HG02938 (cell line): ENCODE results near the gene DOK5.
"Not testable (repeated sequence)": the region's sequence is repeated elsewhere in the genome, so short reads cannot be mapped to it uniquely, and the experiment has no call there.

Source experiments
- ATAC-seq: cut with Tn5 transposase; IDR thresholded peaks from one replicate; pipeline ENCODE4 v1.9.1; 2021; ENCODE audit warnings: mild to moderate bottlenecking, moderate library complexity; ENCODE audit not compliant: unreplicated experiment

DOK5 gene

DNA sequence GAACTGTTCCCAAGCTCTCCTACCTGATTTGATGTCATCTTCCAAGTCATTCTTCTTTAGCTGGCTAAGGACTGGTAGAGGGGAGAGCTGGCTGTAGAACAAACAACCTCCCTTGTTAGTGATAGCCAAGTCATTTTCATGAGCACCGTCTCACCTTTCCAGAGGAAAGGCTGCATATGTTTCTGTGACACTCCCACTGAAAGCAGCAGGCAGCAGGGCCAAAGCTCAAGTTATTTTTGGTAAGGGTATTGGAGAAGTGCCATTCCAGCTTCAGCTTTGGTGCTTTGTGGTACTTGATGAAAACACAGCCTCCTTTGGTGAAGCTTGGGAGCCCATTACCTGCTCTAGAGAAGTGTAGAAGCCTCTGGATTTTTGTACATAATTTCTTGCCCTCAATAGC is 5.4 kb upstream of the DOK5 start:
- ATAC-seq: no peak

DNA sequence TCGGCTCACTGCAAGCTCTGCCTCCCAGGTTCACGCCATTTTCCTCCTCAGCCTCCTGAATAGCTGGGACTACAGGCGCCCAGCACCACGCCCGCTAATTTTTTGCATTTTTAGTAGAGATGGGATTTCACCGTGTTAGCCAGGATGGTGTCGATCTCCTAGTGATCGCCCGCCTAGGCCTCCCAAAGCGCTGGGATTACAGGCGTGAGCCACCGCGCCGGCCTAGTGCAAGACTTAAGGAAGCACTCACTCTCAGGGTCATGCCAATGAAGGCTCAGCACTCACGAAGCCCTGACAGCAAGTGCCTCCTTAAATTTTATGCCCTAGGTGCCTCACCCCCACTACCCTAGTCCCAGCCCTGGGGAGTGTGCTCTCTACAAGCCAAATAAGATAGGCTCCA is 4.7 kb upstream of the DOK5 start:
- no peak for ATAC-seq

DNA sequence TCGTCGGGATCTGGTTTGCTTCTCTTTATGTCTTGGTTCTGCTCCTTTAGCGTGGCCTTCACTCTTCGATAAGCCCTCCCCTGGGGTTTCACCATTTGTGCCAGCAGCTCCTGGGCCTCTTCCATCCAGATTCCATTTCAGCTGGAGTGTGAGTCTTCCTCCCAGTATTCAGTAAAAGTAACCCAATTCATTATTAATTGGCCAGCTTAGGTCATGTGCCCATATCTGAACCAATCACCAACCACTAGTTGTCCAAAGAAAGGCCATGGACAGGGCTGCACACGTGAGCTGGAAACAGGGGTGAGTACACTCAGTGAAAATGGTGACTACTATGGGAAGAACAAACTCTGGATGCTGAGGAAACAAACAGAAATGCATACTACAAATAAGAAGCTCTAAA is 2.8 kb upstream of the DOK5 start:
- ATAC-seq: no peak

- no peak for ATAC-seq
Measured at GRCh38 chr20:54473340-54473739, 2.1 kb upstream of the DOK5 start.

- ATAC-seq: no peak
Measured at GRCh38 chr20:54474046-54474445, 1.3 kb upstream of the DOK5 start.

DNA sequence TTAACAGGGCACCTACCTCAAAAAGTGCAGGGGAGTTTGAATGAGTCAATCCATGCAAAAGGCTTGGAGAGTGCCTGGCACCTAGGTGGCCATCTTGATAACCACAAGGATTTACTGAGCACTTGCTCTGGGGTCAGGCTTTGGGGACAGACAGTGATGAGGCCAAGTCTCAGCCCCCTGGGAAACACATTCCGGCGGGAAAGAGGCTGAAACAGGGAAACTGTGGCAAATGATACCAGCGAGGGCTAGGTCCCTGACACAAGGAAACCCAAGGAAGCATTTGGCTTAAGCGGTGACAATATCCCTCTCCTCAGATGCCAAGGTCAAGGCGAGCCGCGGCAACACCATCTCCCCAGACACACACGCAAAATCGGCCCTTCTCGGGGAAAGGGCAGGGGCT is 527 bp upstream of the DOK5 start:
- ATAC-seq: no peak

GRCh38 chr20:54476169-54477009 is 996 bp downstream of the DOK5 start:
- ATAC-seq: no peak

DNA sequence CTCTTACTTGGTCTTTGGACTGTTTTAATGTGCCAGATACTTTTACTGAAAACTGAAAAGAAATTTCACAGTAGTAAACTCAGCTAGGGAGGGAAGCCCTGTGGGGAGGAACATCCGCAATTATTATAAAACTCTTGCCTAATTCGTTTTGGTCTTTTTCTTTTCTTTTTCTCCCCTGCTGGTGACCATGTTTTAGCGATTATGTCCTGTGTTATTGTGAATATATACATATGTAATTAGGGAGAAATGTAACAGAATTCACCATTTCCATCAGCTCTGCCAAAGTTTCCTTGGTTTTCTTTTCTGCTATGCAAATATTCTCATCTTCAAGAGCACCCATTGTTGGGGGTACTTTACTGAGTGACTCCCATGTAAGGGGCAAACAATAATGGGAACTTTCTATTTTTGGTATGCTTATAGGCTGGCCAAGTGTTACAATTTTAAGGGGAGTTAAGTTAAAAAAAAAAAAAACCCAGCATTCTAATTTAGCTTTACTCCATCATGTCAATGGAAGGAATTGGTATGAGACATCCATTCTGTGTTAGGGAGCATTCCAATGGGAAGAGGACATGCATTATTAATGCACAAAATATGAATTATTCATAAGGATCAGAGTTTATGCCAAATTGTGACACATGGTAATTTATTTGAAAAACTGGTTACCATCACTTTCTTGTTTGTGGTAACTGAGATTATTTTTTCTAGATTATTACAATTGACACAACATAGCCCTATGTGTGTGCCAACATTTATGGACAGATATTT is 2.0 kb downstream of the DOK5 start:
- no peak for ATAC-seq

GRCh38 chr20:54479138-54479906 is 3.9 kb downstream of the DOK5 start:
- ATAC-seq: peak; percentile 73

DNA sequence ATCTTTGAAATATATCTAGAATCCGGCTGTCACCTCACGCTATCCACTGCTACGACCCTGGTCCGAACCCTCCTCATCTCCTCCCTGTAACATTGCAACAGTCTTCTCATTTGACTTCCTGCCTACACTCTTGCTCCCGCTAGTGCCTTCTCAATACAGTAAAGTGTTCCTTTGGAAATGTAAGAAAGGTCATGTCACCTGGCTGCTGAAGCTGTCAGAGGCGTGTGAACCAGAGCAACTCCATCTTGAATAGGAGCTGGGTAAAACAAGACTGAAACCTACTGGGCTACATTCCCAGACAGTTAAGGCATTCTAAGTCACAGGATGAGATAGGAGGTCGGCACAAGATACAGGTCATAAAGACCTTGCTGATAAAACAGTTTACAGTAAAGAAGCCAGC is 4.5 kb downstream of the DOK5 start:
- not testable (repeated sequence) for ATAC-seq

DNA sequence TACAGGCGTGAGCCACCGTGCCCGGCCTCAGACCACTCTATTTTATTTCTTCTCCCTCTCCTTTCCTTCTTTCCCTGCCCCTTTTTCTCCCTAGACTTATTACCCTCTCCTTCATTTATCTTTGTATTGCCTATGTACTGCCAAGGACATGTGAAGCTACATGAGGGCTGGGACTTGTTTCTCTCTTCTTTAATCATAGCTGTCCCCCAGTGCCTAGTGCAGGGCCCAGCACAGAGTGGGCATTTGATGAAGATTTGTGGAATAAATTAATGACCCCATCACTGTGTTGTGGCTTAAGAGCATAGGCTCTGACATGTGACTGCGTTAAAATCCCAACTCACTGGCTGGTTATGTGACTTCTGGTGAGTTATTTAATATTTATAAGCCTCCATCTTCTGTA is 6.0 kb downstream of the DOK5 start:
- ATAC-seq: no peak

- ATAC-seq: no peak
Measured at GRCh38 chr20:54485631-54486030, 10.2 kb downstream of the DOK5 start.

- no peak for ATAC-seq
Measured at GRCh38 chr20:54486585-54486984, 11.2 kb downstream of the DOK5 start.

DNA sequence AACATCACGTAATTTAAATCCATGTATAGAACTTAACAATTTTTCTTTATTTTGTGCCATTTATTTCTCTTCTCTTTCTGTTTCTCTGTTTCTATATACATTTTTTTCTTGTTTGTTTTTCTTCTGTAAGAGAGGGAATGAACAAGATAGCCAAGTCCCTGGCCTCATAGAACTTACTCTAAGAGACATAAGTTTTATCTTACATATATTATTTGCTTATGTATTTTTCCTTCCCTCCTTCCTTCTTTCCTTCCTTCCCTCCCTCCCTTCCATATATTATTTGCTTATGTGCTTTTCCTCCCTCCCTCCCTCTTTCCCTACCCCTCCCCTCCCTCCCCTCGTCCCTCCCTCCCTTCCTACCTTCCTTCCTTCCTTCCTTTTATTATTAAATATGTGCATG is 13.0 kb downstream of the DOK5 start:
- no peak for ATAC-seq

DNA sequence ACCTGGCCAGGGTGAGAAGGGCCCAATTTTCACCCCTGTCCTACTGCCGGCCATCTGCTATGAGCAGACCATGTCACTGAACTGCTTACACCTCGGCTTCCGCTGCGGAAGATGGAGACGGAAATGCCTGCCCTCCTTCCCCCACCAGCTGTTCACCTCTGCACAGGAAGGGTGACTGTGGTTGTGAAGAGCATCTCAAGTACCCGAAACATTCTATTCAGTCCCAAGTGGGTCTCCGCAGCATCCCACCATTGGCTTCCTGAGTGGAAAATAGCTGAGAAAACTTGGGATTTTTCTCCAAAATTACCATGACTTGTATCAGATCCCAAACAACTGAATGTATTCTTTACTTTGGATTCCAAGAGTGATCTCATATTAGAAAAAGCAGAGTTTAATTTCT is 16.1 kb downstream of the DOK5 start:
- no peak for ATAC-seq

DNA sequence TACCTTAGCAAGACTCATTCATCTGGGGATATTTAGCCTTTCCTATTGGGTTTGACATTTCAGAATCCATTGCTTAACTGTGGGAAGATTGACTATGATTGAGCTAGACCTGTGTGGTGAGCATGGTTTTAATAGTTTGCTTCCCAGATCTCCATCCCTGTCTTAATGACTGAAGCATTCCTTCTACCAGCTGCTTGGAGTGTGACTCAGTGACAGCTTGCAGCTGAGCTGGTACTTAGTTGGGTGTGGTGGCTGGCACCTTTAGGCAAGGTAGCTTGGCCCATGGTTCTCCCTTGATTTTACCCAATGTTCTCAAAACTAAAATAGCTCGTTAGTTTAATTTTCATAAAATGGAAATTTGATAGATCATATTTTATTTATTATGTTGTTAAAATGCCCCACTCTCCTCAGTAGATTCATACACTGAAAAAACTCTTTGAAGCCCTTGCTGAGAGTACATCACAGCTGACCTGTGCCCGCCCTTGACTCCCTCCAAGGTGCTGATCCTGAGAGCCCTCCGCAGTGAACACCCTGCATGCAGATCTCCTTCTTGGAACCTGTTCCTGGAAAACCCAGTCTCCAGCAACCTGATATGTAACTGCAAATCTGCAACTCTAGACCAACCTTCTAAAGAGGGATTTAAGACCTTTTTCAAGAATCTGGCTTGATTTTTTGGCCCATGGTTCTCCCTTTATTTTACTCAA is 19.1 kb downstream of the DOK5 start:
- ATAC-seq: no peak

- ATAC-seq: no peak
Measured at GRCh38 chr20:54497931-54498718, 22.7 kb downstream of the DOK5 start.

GRCh38 chr20:54499111-54499510 is 23.7 kb downstream of the DOK5 start:
- no peak for ATAC-seq

DNA sequence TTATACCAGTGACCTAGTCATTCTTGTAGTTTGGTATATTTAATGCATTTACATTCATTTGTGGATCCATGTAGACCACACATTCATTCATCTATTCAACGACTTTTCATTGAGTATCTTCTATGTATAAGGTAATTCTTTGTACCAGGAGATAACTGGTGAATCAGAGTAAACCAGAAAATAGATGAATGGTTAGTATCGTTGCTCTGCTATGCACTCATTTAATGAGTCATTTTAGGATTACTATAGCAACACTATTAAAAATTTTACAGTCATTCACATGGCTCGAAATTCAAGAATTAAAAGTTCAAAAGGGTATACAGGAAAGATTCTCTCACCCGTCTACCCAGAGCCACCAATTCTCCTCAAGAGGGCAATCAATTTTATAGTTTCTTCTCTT is 26.8 kb downstream of the DOK5 start:
- no peak for ATAC-seq

DNA sequence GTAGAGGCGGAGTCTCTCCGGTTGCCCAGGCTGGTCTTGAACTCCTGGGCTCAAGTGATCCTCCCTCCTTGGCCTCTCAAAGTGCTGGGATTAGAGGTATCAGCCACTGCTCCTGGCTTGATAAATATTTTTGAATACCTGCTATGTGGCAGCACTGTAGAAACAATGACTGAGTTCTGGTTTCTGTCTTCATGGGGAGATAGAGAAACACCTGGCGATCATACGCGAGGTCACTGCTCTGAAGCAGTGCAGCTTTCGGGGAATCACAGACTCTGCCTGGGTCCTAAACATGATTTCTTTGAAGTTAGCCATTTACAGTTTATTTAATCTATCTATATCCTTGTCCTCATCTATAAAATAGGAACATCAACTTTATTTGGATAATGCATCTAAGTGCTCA is 31.2 kb downstream of the DOK5 start:
- ATAC-seq: no peak
